IMR-90 (cell line): ENCODE measurements around the gene HIVEP3. TPM values are rescaled to one million over a fixed set of nuclear protein-coding genes. Genes with fewer than 3 reads are reported as not detected.

Experiments used
- ATAC-seq: fragments of 200-7000 bp; cut with Tn5 transposase; 2 replicates; pipeline ENCODE4 v1.9.1; 2020; ENCODE audit warnings: low read depth, mild to moderate bottlenecking, moderate library complexity
- BruUV-seq: library from RNA; stranded (reverse); fragments of 400-500 nt; replicated peaks from 2 replicates; lab custom pipeline; 2021; lab: Mats Ljungman, UMichigan
- CTCF ChIA-PET: fragments of 300-600 bp; formaldehyde crosslinking; extraction: SDS; loops from one replicate; lab custom pipeline; 2021; ENCODE audit warnings: antibody characterized with exemption; lab: Yijun Ruan, JAX
- POLR2A ChIA-PET: fragments of 300-600 bp; sonication (Branson Sonifier 250); formaldehyde crosslinking; loops from one replicate; lab custom pipeline; 2022; ENCODE audit warnings: antibody characterized with exemption; ENCODE audit not compliant: unreplicated experiment; lab: Charles Lee
- DNase-seq: peaks from one replicate; pipeline ENCODE4 v3.0.0; 2013
- H2AFZ ChIP-seq: replicated peaks from 2 replicates; pipeline ENCODE3; 2013; ENCODE audit warnings: low read length, mild to moderate bottlenecking; ENCODE audit not compliant: poor library complexity
- H2AK5ac ChIP-seq: 2 replicates; pipeline ENCODE4 v1.6.1; 2013; ENCODE audit warnings: low read depth, low read length, inconsistent platforms
- H2AK9ac ChIP-seq: replicated peaks from 2 replicates; pipeline ENCODE3; 2013; ENCODE audit warnings: mild to moderate bottlenecking, low read depth, low read length, moderate library complexity; ENCODE audit not compliant: poor library complexity
- H2BK120ac ChIP-seq: 2 replicates; pipeline ENCODE4 v1.6.1; 2013; ENCODE audit warnings: low read depth, low read length, inconsistent platforms
- H2BK15ac ChIP-seq: 3 replicates; pipeline ENCODE4 v1.6.1; 2013; ENCODE audit warnings: low read depth, low read length, inconsistent platforms
- H2BK20ac ChIP-seq: 2 replicates; pipeline ENCODE4 v1.6.1; 2013; ENCODE audit warnings: low read depth, mild to moderate bottlenecking, inconsistent platforms, low read length, moderate library complexity
- H2BK5ac ChIP-seq: 2 replicates; pipeline ENCODE4 v1.6.1; 2013; ENCODE audit warnings: mild to moderate bottlenecking, low read depth, low read length, inconsistent platforms; ENCODE audit not compliant: poor library complexity, severe bottlenecking
- H3K14ac ChIP-seq: replicated peaks from 2 replicates; pipeline ENCODE4 v1.6.1; 2013; ENCODE audit warnings: low read depth, low read length, inconsistent platforms
- H3K18ac ChIP-seq: 2 replicates; pipeline ENCODE4 v1.6.1; 2013; ENCODE audit warnings: low read depth, low read length, control low read depth
- H3K23ac ChIP-seq: 2 replicates; pipeline ENCODE4 v1.6.1; 2013; ENCODE audit warnings: low read depth, low read length, inconsistent platforms
- H3K27ac ChIP-seq: 2 replicates; pipeline ENCODE4 v1.5.1; 2013; ENCODE audit warnings: mild to moderate bottlenecking, control low read depth, low read length; ENCODE audit not compliant: insufficient read depth
- H3K27me3 ChIP-seq: 2 replicates; pipeline ENCODE4 v1.6.1; 2013; ENCODE audit warnings: low read length; ENCODE audit not compliant: control insufficient read depth, insufficient read depth
- H3K36me3 ChIP-seq: 2 replicates; pipeline ENCODE4 v1.6.1; 2013; ENCODE audit warnings: low read length, mixed read lengths; ENCODE audit not compliant: control insufficient read depth, insufficient read depth
- H3K4ac ChIP-seq: 2 replicates; pipeline ENCODE4 v1.6.1; 2013; ENCODE audit warnings: low read depth, low read length, inconsistent platforms
- H3K4me1 ChIP-seq: 2 replicates; pipeline ENCODE4 v1.6.1; 2013; ENCODE audit warnings: low read length, mixed read lengths; ENCODE audit not compliant: control insufficient read depth, insufficient read depth
- H3K4me2 ChIP-seq: 2 replicates; pipeline ENCODE4 v1.6.1; 2013; ENCODE audit warnings: low read depth, mild to moderate bottlenecking, control low read depth, low read length, moderate library complexity
- H3K4me3 ChIP-seq: 2 replicates; pipeline ENCODE4 v1.5.1; 2013; ENCODE audit warnings: low read depth, mild to moderate bottlenecking, control low read depth, low read length, moderate library complexity; ENCODE audit not compliant: insufficient read depth
- H3K56ac ChIP-seq: 2 replicates; pipeline ENCODE4 v1.6.1; 2013; ENCODE audit warnings: low read length, inconsistent platforms; ENCODE audit not compliant: insufficient read depth; ENCODE audit errors: extremely low read depth
- H3K79me1 ChIP-seq, 2 experiments: 2 replicates each; pipeline ENCODE4 v1.6.1; 2013; ENCODE audit warnings: low read length in 2 of 2, inconsistent platforms in 1 of 2, low read depth in 1 of 2
- H3K9ac ChIP-seq: 2 replicates; pipeline ENCODE4 v1.6.1; 2013; ENCODE audit warnings: low read depth, low read length, control low read depth
- H3K9me1 ChIP-seq: 2 replicates; pipeline ENCODE4 v1.6.1; 2013; ENCODE audit warnings: low read length, inconsistent platforms; ENCODE audit not compliant: insufficient read depth
- H3K9me3 ChIP-seq: 2 replicates; pipeline ENCODE4 v1.6.1; 2013; ENCODE audit warnings: low read length; ENCODE audit not compliant: control insufficient read depth, insufficient read depth
- H4K20me1 ChIP-seq: 2 replicates; pipeline ENCODE4 v1.6.1; 2013; ENCODE audit warnings: low read length, inconsistent platforms; ENCODE audit not compliant: insufficient read depth
- H4K5ac ChIP-seq: 2 replicates; pipeline ENCODE4 v1.6.1; 2013; ENCODE audit warnings: mild to moderate bottlenecking, low read depth, low read length, control low read depth
- H4K8ac ChIP-seq, 2 experiments: 2 replicates each; pipeline ENCODE4 v1.6.1; 2013; ENCODE audit warnings: low read depth in 2 of 2, low read length in 2 of 2, control low read depth in 1 of 2, inconsistent platforms in 1 of 2
- H4K91ac ChIP-seq: 2 replicates; pipeline ENCODE4 v1.6.1; 2013; ENCODE audit warnings: low read depth, low read length, inconsistent platforms; ENCODE audit not compliant: insufficient read depth
- CEBPB ChIP-seq: IDR thresholded peaks from 2 replicates; pipeline ENCODE4 v1.6.1; 2012; ENCODE audit warnings: low read depth, low read length, improper control_type of control experiment
- CHD1 ChIP-seq: IDR thresholded peaks from 2 replicates; pipeline ENCODE4 v1.6.1; 2012; ENCODE audit warnings: low read depth, low read length, improper control_type of control experiment
- CTCF ChIP-seq: conservative IDR thresholded peaks from 2 replicates; pipeline ENCODE4 v1.5.1; 2012; ENCODE audit warnings: mild to moderate bottlenecking, low read depth, low read length, improper control_type of control experiment
- ELK1 ChIP-seq: fragments of 150-350 bp; IDR thresholded peaks from 2 replicates; pipeline ENCODE4 v1.6.1; 2016; ENCODE audit warnings: low read depth, mild to moderate bottlenecking, low read length, moderate library complexity, borderline replicate concordance
- FOS ChIP-seq: fragments of 150-350 bp; IDR thresholded peaks from 2 replicates; pipeline ENCODE4 v1.6.1; 2016; ENCODE audit warnings: low read depth, low read length
- MAFK ChIP-seq: IDR thresholded peaks from 2 replicates; pipeline ENCODE4 v1.6.1; 2012; ENCODE audit warnings: low read depth, low read length, improper control_type of control experiment
- MAZ ChIP-seq: IDR thresholded peaks from 2 replicates; pipeline ENCODE4 v1.6.1; 2012; ENCODE audit warnings: low read depth, mild to moderate bottlenecking, low read length, improper control_type of control experiment, moderate library complexity, borderline replicate concordance
- MXI1 ChIP-seq: IDR thresholded peaks from 2 replicates; pipeline ENCODE4 v1.6.1; 2012; ENCODE audit warnings: low read depth, mild to moderate bottlenecking, low read length, moderate library complexity, borderline replicate concordance
- NFE2L2 ChIP-seq: fragments of 150-350 bp; IDR thresholded peaks from 2 replicates; pipeline ENCODE4 v1.6.1; 2016; ENCODE audit warnings: low read depth, mild to moderate bottlenecking, low read length
- POLR2A ChIP-seq: IDR thresholded peaks from 2 replicates; pipeline ENCODE4 v1.6.1; 2012; ENCODE audit warnings: mild to moderate bottlenecking, low read depth, low read length
- RCOR1 ChIP-seq: IDR thresholded peaks from 2 replicates; pipeline ENCODE4 v1.6.1; 2012; ENCODE audit warnings: mild to moderate bottlenecking, low read length, improper control_type of control experiment; ENCODE audit not compliant: insufficient replicate concordance
- RFX5 ChIP-seq: IDR thresholded peaks from 2 replicates; pipeline ENCODE4 v1.8.0; 2012; ENCODE audit warnings: low read depth, mild to moderate bottlenecking, low read length, moderate library complexity
- SMC3 ChIP-seq: fragments of 150-350 bp; IDR thresholded peaks from 2 replicates; pipeline ENCODE4 v1.6.1; 2016; ENCODE audit warnings: low read depth, mild to moderate bottlenecking, antibody characterized with exemption, low read length, moderate library complexity
- USF2 ChIP-seq: fragments of 150-350 bp; IDR thresholded peaks from 2 replicates; pipeline ENCODE4 v1.6.1; 2017; ENCODE audit warnings: mild to moderate bottlenecking, antibody characterized with exemption, low read length, low read depth
- WGBS, 2 experiments: methylation state at CpG; one replicate each; pipeline versions ENCODE4 v1.1.5 to v1.1.7; 2013; ENCODE audit warnings: missing lambda C conversion rate in 2 of 2; ENCODE audit not compliant: insufficient read length in 1 of 2; ENCODE audit errors: extremely low coverage in 2 of 2; 5-methylcytosine and 5-hydroxymethylcytosine counted together
- dilution Hi-C: fragments of 300-500 bp; cut with HindIII; formaldehyde crosslinking; loops from one replicate; pipeline ENCODE4 v1.14.3; 2018; ENCODE audit warnings: low sequenced_read_pairs; ENCODE audit not compliant: unreplicated experiment
- in situ Hi-C: fragments of 300-500 bp; cut with MboI; formaldehyde crosslinking; loops from 3 replicates; pipeline ENCODE4 v1.14.3; 2019; ENCODE audit warnings: low sequenced_read_pairs, inconsistent platforms, mixed read lengths
- intact Hi-C: fragments of 100-400 bp; cut with micrococcal nuclease; formaldehyde crosslinking; loops from 2 replicates; pipeline ENCODE4 v1.10.0; 2022
- polyA plus RNA-seq, 3 experiments: library from polyadenylated mRNA; depleted of rRNA; stranded (reverse); fragments of >200 nt; gene quantifications; 2 replicates each; pipeline ENCODE4 v1.2.3, GENCODE V29; 2012; ENCODE audit warnings: low replicate concordance in 1 of 3
- total RNA-seq: library from RNA; depleted of rRNA; stranded (reverse); fragments of >200 nt; gene quantifications from 2 replicates; pipeline ENCODE4 v1.2.3, GENCODE V29; 2012

The HIVEP3 gene
- total and polyA plus RNA-seq, 2 of the 4 experiments (the other 2 are of a cell fraction), result 1.4 to 4.0 TPM

GRCh38 chr1:41508290-41508689 lies 410.4 kb downstream of the HIVEP3 start:
- DNase-seq, result no peak
- Histone ChIP-seq H3K23ac (no peak overlapping the region), H2AK5ac (no peak overlapping the region), H2BK120ac (no peak overlapping the region), H4K91ac (no peak overlapping the region), H3K79me1 (no peaks in the 10 kb centered on the region), H3K14ac (no peak overlapping the region), H3K4me2 (no peak overlapping the region), H2AK9ac (no peak overlapping the region), H3K9ac (no peak overlapping the region), H3K27me3 (no peaks in the 10 kb centered on the region; the same call in 1 of the 2 replicates), H3K56ac (no peak overlapping the region), H2AFZ (no peak overlapping the region), H4K8ac (no peak overlapping the region), H2BK20ac (no peak overlapping the region), H2BK5ac (no peak overlapping the region), H3K4ac (no peak overlapping the region), H3K36me3 (no peaks in the 10 kb centered on the region), H3K27ac (no peak overlapping the region), H3K4me1 (no peaks in the 10 kb centered on the region), H4K20me1 (no peaks in the 10 kb centered on the region), H3K18ac (no peak overlapping the region), H3K4me3 (no peak overlapping the region), H4K5ac (no peak overlapping the region), H3K9me1 (0 out of 2 replicates have a peak, but pooled peaks cover 4% of the 10 kb centered on the region), H3K9me3 (no peaks in the 10 kb centered on the region), H2BK15ac (no peak overlapping the region)
- dilution Hi-C loops (no loop called here), in situ Hi-C loops (no loop called here), intact Hi-C loops (no loop called here)
- CTCF ChIA-PET, result no interaction called here
- POLR2A ChIA-PET, result no interaction called here
- no TSS peak for BruUV-seq
- TF ChIP-seq MAZ (no peak), RFX5 (no peak), CTCF (no peak), ELK1 (no peak), MXI1 (no peak), CEBPB (no peak), USF2 (no peak), SMC3 (no peak), FOS (no peak), POLR2A (no peak), MAFK (no peak), CHD1 (no peak), NFE2L2 (no peak), RCOR1 (no peak)
- ATAC-seq, result no peak; the same call in 1 of the 2 replicates
- no CpG with 5 or more reads among the region's 2 CpGs for WGBS, 2 experiments
